Measurements from ENCODE around the gene GABRP. TPM values are rescaled to one million over a fixed set of nuclear protein-coding genes. Genes with fewer than 3 reads are reported as not detected.

Gene GABRP
- total and polyA plus RNA-seq, 2 donors (not counting 3 experiments of a cell fraction or from before 2014, with no cell fraction given), result 0.66 to 3.0 TPM

GRCh38 chr5:170771496-170771895 is 12.0 kb upstream of the GABRP start:
- no TSS peak for BruUV-seq (replicated peaks)
- DNase-seq (ENCODE audit: low read depth, low spot score) (no peak), FAIRE-seq (no peak)
- H3K79me2 ChIP-seq (ENCODE audit: control insufficient read depth, insufficient read depth, low read length), result no peaks in the 10 kb centered on the region
- POLR2A ChIA-PET, result no interaction called here
- H3K9me3 ChIP-seq (replicated peaks; ENCODE audit: control insufficient read depth, insufficient read depth, low read length), result no peaks in the 10 kb centered on the region
- H3K4me3 ChIP-seq (replicated peaks in 1 of 3; ENCODE audit: insufficient read depth in 1 of 3, low read depth in 1 of 3, low read length in 3 of 3), result no peak overlapping the region
- no peak overlapping the region for H2AFZ ChIP-seq (ENCODE audit: low read depth, low read length)
- dilution Hi-C loops (cut with MboI; ENCODE audit: extremely low pct_ligation_motif_present, low sequenced_read_pairs), result no loop called here
- H4K20me1 ChIP-seq (replicated peaks; ENCODE audit: control insufficient read depth, extremely low read depth, insufficient read depth, low read length), result no peaks in the 10 kb centered on the region
- no peak overlapping the region for H3K27ac ChIP-seq (ENCODE audit: insufficient read depth, low read depth, low read length)
- H3K27me3 ChIP-seq (ENCODE audit: control insufficient read depth in 2 of 2, insufficient read depth in 2 of 2, low read length in 2 of 2), result peaks cover 2 to 3% of the 10 kb centered on the region in 2 experiments
- H3K36me3 ChIP-seq (ENCODE audit: control insufficient read depth in 2 of 2, extremely low read depth in 1 of 2, insufficient read depth in 2 of 2, low read length in 2 of 2), result no peaks in the 10 kb centered on the region
- H3K9me1 ChIP-seq (replicated peaks; ENCODE audit: control insufficient read depth, extremely low read depth, insufficient read depth, low read length), result no peaks in the 10 kb centered on the region
- H3K9ac ChIP-seq (replicated peaks; ENCODE audit: extremely low read depth, insufficient read depth, low read length), result no peak overlapping the region
- no peaks in the 10 kb centered on the region for H3K4me1 ChIP-seq (ENCODE audit: control insufficient read depth, extremely low read depth, insufficient read depth, low read length)
- no peak overlapping the region for H3K4me2 ChIP-seq (ENCODE audit: insufficient read depth, low read length)
- CTCF ChIA-PET, result interaction anchor here (1.0 kb wide), 1 partner anchor 20 kb away, joined by 5 read pairs; no protein-coding TSS in a partner anchor
- TF ChIP-seq POLR2A (IDR thresholded peaks at IDR 0.05; ENCODE audit: low read depth, low read length), result no peak
- no peak for TF ChIP-seq MYC (IDR thresholded peaks at IDR 0.05; ENCODE audit: low read depth, low read length)
- TF ChIP-seq FOS (IDR thresholded peaks at IDR 0.05; ENCODE audit: borderline replicate concordance, insufficient read depth, low read length), result no peak
- TF ChIP-seq CTCF (IDR thresholded peaks at IDR 0.05; ENCODE audit: extremely low read depth in 1 of 2, insufficient read depth in 1 of 2, low read depth in 1 of 2, low read length in 2 of 2), result no peak
- intact Hi-C loops (cut with micrococcal nuclease), result no loop called here

DNA sequence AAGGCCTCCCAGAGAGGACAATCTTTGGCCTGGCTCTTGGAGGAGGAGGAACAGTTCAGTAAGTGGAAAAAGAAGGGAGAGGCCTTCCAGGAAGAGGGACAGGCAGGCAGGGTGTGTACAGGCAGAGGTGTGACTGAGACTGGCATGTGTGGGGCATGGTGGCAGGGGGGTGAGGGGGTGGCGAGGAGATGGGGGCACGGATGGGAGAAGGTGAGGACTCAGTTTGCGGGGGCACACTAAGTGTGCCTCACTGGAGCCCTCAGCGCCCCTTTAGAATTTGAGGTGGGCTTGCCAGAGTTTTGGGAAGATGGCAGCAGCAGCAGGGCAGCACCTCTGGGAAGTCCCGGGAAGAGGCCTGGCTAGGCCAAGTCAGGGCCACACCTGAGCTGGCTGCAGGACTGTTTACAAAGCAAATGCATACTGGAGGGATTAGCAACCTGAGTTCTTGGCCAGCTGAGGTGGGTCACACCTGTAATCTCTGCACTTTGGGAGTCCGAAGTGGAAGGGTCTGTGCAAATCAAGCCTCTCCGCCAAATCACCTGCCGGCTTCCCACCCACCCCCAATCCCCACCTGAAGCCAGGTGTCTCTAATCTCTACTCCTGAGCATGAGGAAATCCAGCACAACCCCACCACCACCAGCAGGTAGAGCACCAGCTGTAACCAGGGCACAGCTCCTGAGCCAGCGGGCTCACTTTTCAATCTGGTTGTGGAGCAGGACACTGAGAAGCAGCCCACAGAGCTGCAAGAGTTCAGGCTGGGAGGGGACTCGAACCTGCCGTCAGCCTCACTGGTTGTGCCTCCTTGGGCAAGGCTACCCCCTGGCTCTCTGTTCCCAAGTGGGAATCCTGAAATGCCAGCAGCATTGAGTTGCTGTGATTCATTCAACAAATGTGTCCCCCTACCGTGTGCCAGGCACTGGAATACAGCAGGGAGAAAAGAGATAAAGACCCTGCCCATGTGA is 10.2 kb upstream of the GABRP start:
- no peaks in the 10 kb centered on the region for H3K79me2 ChIP-seq (ENCODE audit: control insufficient read depth, insufficient read depth, low read length)
- no peaks in the 10 kb centered on the region for H4K20me1 ChIP-seq (replicated peaks; ENCODE audit: control insufficient read depth, extremely low read depth, insufficient read depth, low read length)
- dilution Hi-C loops (cut with MboI; ENCODE audit: extremely low pct_ligation_motif_present, low sequenced_read_pairs) (no loop called here), intact Hi-C loops (cut with micrococcal nuclease) (no loop called here)
- no peak overlapping the region for H3K4me2 ChIP-seq (ENCODE audit: insufficient read depth, low read length)
- TF ChIP-seq POLR2AphosphoS5 (IDR thresholded peaks at IDR 0.05; ENCODE audit: insufficient read depth, low read depth, low read length) (no peak), JUN (IDR thresholded peaks at IDR 0.05; ENCODE audit: borderline replicate concordance, insufficient read depth, insufficient read length, low read depth) (no peak), POLR2A (IDR thresholded peaks at IDR 0.05; ENCODE audit: low read depth, low read length) (no peak), EZH2 (IDR thresholded peaks at IDR 0.05; ENCODE audit: borderline replicate concordance, low read depth, low read length, severe bottlenecking) (no peak), GATA2 (IDR thresholded peaks at IDR 0.05; ENCODE audit: insufficient read depth, insufficient read length, low read depth, low read length) (no peak), MAX (IDR thresholded peaks at IDR 0.05; ENCODE audit: insufficient read depth, insufficient read length) (no peak), FOS (IDR thresholded peaks at IDR 0.05; ENCODE audit: borderline replicate concordance, insufficient read depth, low read length) (no peak), MYC (IDR thresholded peaks at IDR 0.05; ENCODE audit: low read depth, low read length) (no peak), CTCF (IDR thresholded peaks at IDR 0.05; ENCODE audit: extremely low read depth in 1 of 2, insufficient read depth in 1 of 2, low read depth in 1 of 2, low read length in 2 of 2) (no peak)
- FAIRE-seq (no peak), DNase-seq (ENCODE audit: low read depth, low spot score) (no peak)
- no peak overlapping the region for H3K4me3 ChIP-seq (replicated peaks in 1 of 3; ENCODE audit: insufficient read depth in 1 of 3, low read depth in 1 of 3, low read length in 3 of 3)
- H3K36me3 ChIP-seq (ENCODE audit: control insufficient read depth in 2 of 2, extremely low read depth in 1 of 2, insufficient read depth in 2 of 2, low read length in 2 of 2), result no peaks in the 10 kb centered on the region
- CTCF ChIA-PET, result no interaction called here
- no TSS peak for BruUV-seq (replicated peaks)
- H3K27me3 ChIP-seq (ENCODE audit: control insufficient read depth in 2 of 2, insufficient read depth in 2 of 2, low read length in 2 of 2), result peaks cover 2 to 3% of the 10 kb centered on the region in 2 experiments
- H2AFZ ChIP-seq (ENCODE audit: low read depth, low read length), result no peak overlapping the region
- H3K9ac ChIP-seq (replicated peaks; ENCODE audit: extremely low read depth, insufficient read depth, low read length), result no peak overlapping the region
- no peaks in the 10 kb centered on the region for H3K4me1 ChIP-seq (ENCODE audit: control insufficient read depth, extremely low read depth, insufficient read depth, low read length)
- POLR2A ChIA-PET, result no interaction called here
- H3K27ac ChIP-seq (ENCODE audit: insufficient read depth, low read depth, low read length), result no peak overlapping the region
- no peaks in the 10 kb centered on the region for H3K9me1 ChIP-seq (replicated peaks; ENCODE audit: control insufficient read depth, extremely low read depth, insufficient read depth, low read length)
- H3K9me3 ChIP-seq (replicated peaks; ENCODE audit: control insufficient read depth, insufficient read depth, low read length), result no peaks in the 10 kb centered on the region

Measured in endothelial cell of umbilical vein (primary cell).